ENCODE results near the gene SOX2. TPM values are rescaled to one million over a fixed set of nuclear protein-coding genes. Genes with fewer than 3 reads are reported as not detected.

The SOX2 gene
- total RNA-seq (not detected), total RNA-seq (0 to 0.20 (median 0) reads per million in 172 experiments)
- polyA plus RNA-seq (2013, experiment 1 of 2), result not detected
- 0.04 TPM for polyA plus RNA-seq (2013, experiment 2 of 2)

GRCh38 chr3:181711325-181712135 is at the start of gene SOX2:
Gene SOX2, plus strand, starts transcription at chr3:181711925. Its CDS starts 436 bp downstream, at chr3:181712361.
- Mint-ChIP-seq H3K27ac (no peak within 1 kb of the TSS), H3K4me1 (ENCODE audit: low read depth) (peaks cover 11% of the 10 kb centered on the region), H3K4me3 (no peak within 1 kb of the TSS), H3K9me3 (peaks cover 12% of the 10 kb centered on the region), H3K36me3 (ENCODE audit: low read depth) (no peaks in the 10 kb centered on the region), H3K27me3 (peaks cover 43% of the 10 kb centered on the region)
- ChIA-PET CTCF (no interaction called here), POLR2A (no interaction called here)
- no peaks in the 10 kb centered on the region for H3K36me3 ChIP-seq (ENCODE audit: insufficient read depth, low read length)
- H3K27ac ChIP-seq (ENCODE audit: low read depth in 1 of 2, low read length in 2 of 2), result no peak within 1 kb of the TSS
- DNase-seq (peak in 6 of 14 experiments; percentile 14 to 56 (median 24)), ATAC-seq (ENCODE audit: poor library complexity) (peak; percentile 66)
- peaks cover 64 to 95% of the 10 kb centered on the region in 2 experiments for H3K27me3 ChIP-seq (ENCODE audit: control insufficient read depth in 1 of 2, insufficient read depth in 2 of 2, low read length in 2 of 2)
- peaks cover 25 to 27% of the 10 kb centered on the region in 2 experiments for H3K9me3 ChIP-seq (ENCODE audit: control insufficient read depth in 1 of 2, insufficient read depth in 1 of 2, low read length in 2 of 2)
- TF ChIP-seq CTCF (IDR thresholded peaks at IDR 0.05), result no peak
- H3K4me3 ChIP-seq (ENCODE audit: low read length), result peak within 1 kb of the TSS; percentile 15
- peaks cover 26% of the 10 kb centered on the region for H3K4me1 ChIP-seq (ENCODE audit: insufficient read depth, low read length)
- intact Hi-C loops (cut with DNase I, micrococcal nuclease), result no loop called here

GRCh38 chr3:181683563-181683962 is 28.2 kb upstream of the SOX2 start:
- no peaks in the 10 kb centered on the region for H3K36me3 Mint-ChIP-seq (ENCODE audit: low read depth)
- no peaks in the 10 kb centered on the region for H3K4me1 ChIP-seq (ENCODE audit: insufficient read depth, low read length)
- peaks cover 0 to 4% of the 10 kb centered on the region in 2 experiments for H3K27me3 ChIP-seq (ENCODE audit: control insufficient read depth in 1 of 2, insufficient read depth in 2 of 2, low read length in 2 of 2)
- intact Hi-C loops (cut with DNase I, micrococcal nuclease), result no loop called here
- H3K9me3 ChIP-seq (ENCODE audit: control insufficient read depth in 1 of 2, insufficient read depth in 1 of 2, low read length in 2 of 2), result peaks cover 0 to 7% of the 10 kb centered on the region in 2 experiments
- no peaks in the 10 kb centered on the region for H3K36me3 ChIP-seq (ENCODE audit: insufficient read depth, low read length)
- H3K4me1 Mint-ChIP-seq (ENCODE audit: low read depth), result no peaks in the 10 kb centered on the region
- H3K4me3 Mint-ChIP-seq, result no peak overlapping the region
- peaks cover 3% of the 10 kb centered on the region for H3K9me3 Mint-ChIP-seq
- ChIA-PET CTCF (no interaction called here), POLR2A (no interaction called here)
- no peak for DNase-seq
- no peak for ATAC-seq (ENCODE audit: poor library complexity)
- no peak overlapping the region for H3K4me3 ChIP-seq (ENCODE audit: low read length)
- no peak for TF ChIP-seq CTCF (IDR thresholded peaks at IDR 0.05)
- no peak overlapping the region for H3K27ac Mint-ChIP-seq
- no peak overlapping the region for H3K27ac ChIP-seq (ENCODE audit: low read depth in 1 of 2, low read length in 2 of 2)
- H3K27me3 Mint-ChIP-seq, result peaks cover 25% of the 10 kb centered on the region

- Histone ChIP-seq H3K4me3 (ENCODE audit: low read length) (no peak overlapping the region), H3K9me3 (ENCODE audit: control insufficient read depth in 1 of 2, insufficient read depth in 1 of 2, low read length in 2 of 2) (peaks cover 0 to 4% of the 10 kb centered on the region in 2 experiments), H3K27ac (ENCODE audit: low read depth in 1 of 2, low read length in 2 of 2) (no peak overlapping the region), H3K36me3 (ENCODE audit: insufficient read depth, low read length) (no peaks in the 10 kb centered on the region), H3K27me3 (ENCODE audit: control insufficient read depth in 1 of 2, insufficient read depth in 2 of 2, low read length in 2 of 2) (peaks cover 0 to 4% of the 10 kb centered on the region in 2 experiments), H3K4me1 (ENCODE audit: insufficient read depth, low read length) (no peaks in the 10 kb centered on the region)
- Mint-ChIP-seq H3K36me3 (ENCODE audit: low read depth) (no peaks in the 10 kb centered on the region), H3K27me3 (peaks cover 37% of the 10 kb centered on the region), H3K9me3 (no peaks in the 10 kb centered on the region), H3K27ac (no peak overlapping the region), H3K4me1 (ENCODE audit: low read depth) (no peaks in the 10 kb centered on the region), H3K4me3 (no peak overlapping the region)
- intact Hi-C loops (cut with DNase I, micrococcal nuclease), result no loop called here
- ChIA-PET POLR2A (no interaction called here), CTCF (no interaction called here)
- no peak for TF ChIP-seq CTCF (IDR thresholded peaks at IDR 0.05)
- ATAC-seq (ENCODE audit: poor library complexity) (no peak), DNase-seq (no peak)
These were observed 24.5 kb upstream of the SOX2 start for GRCh38 chr3:181687190-181687589.
